Spleen (tissue), 7 donors: ENCODE measurements around the gene SCN1B.
"Not testable (repeated sequence)": the region's sequence is repeated elsewhere in the genome, so short reads cannot be mapped to it uniquely, and the experiment has no call there.

Experiments
- CTCF ChIP-seq, 11 experiments: fragments of 200-600 bp in 7 of 11; fragments of 450-650 bp in 4 of 11; sonication (generic) in 4 of 11; IDR thresholded peaks in 8 of 11; conservative IDR thresholded peaks in 3 of 11; 1 replicate in 7 of 11; 2 replicates in 4 of 11; pipeline versions ENCODE4 v1.4.0 to v1.8.0; 2016 to 2021; ENCODE audit warnings: antibody characterized with exemption in 11 of 11, inconsistent platforms in 4 of 11, mild to moderate bottlenecking in 1 of 11
- POLR2AphosphoS5 ChIP-seq, 3 donors: sonication (generic); formaldehyde crosslinking; IDR thresholded peaks; one replicate each; pipeline ENCODE4 v1.5.1; 2017; ENCODE audit warnings: antibody characterized with exemption in 3 of 3
- donor health status: DM: no; HTN: no; CAD: no; lungs with moderate emphysema.
- donor health status: DM: no; HTN: no; CAD: no.
- donor health status: DM: no; HTN: no; CAD: no.

DNA sequence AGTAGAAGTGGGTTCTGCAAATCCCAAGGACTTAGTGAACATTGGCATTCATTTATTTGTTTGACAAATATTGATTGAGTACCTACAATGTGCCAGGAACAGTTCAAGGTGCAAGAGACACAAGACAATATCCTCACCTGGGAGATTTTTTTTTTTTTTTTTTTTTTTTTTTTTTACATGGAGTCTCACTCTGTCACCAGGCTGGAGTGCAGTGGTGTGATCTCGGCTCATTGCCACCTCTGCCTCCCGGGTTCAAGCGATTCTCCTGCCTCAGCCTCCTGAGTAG, 1.7 kb upstream of the SCN1B start:
- TF ChIP-seq POLR2AphosphoS5 (IDR thresholded peaks at IDR 0.05); CTCF (IDR thresholded peaks at IDR 0.05 in 8 of 11, conservative IDR thresholded peaks at IDR 0.05 in 3 of 11): not testable (repeated sequence)
